ENCODE results near the gene FAM216B. TPM values are rescaled to one million over a fixed set of nuclear protein-coding genes. Genes with fewer than 3 reads are reported as not detected.

FAM216B gene
- total RNA-seq, 4 donors from 2014 or later, result 0.83 TPM; not detected in 3

GRCh38 chr13:42796747-42797356 is 15.5 kb downstream of the FAM216B start:
- H3K36me3 ChIP-seq, result no peaks in the 10 kb centered on the region
- H3K27me3 ChIP-seq, result no peaks in the 10 kb centered on the region
- no peaks in the 10 kb centered on the region for H3K4me1 ChIP-seq
- H3K4me3 ChIP-seq, result no peak overlapping the region
- no peak overlapping the region for H3K27ac ChIP-seq
- DNase-seq, result no peak
- no peaks in the 10 kb centered on the region for H3K9me3 ChIP-seq
- TF ChIP-seq POLR2A (IDR thresholded peaks at IDR 0.05) (no peak), CTCF (IDR thresholded peaks at IDR 0.05) (no peak)

GRCh38 chr13:42798118-42798517 is 16.7 kb downstream of the FAM216B start:
- Histone ChIP-seq H3K9me3 (no peaks in the 10 kb centered on the region), H3K27me3 (no peaks in the 10 kb centered on the region), H3K36me3 (no peaks in the 10 kb centered on the region), H3K27ac (no peak overlapping the region), H3K4me1 (no peaks in the 10 kb centered on the region), H3K4me3 (no peak overlapping the region)
- DNase-seq, result no peak
- TF ChIP-seq CTCF (IDR thresholded peaks at IDR 0.05) (no peak), POLR2A (IDR thresholded peaks at IDR 0.05) (no peak)

GRCh38 chr13:42800109-42800643 is 18.8 kb downstream of the FAM216B start:
- no peak for DNase-seq
- Histone ChIP-seq H3K9me3 (no peaks in the 10 kb centered on the region), H3K4me1 (no peaks in the 10 kb centered on the region), H3K27ac (no peak overlapping the region), H3K27me3 (no peaks in the 10 kb centered on the region), H3K36me3 (no peaks in the 10 kb centered on the region), H3K4me3 (no peak overlapping the region)
- TF ChIP-seq POLR2A (IDR thresholded peaks at IDR 0.05) (no peak), CTCF (IDR thresholded peaks at IDR 0.05) (no peak)

GRCh38 chr13:42803563-42804204 is 22.3 kb downstream of the FAM216B start:
- DNase-seq, result no peak
- no peaks in the 10 kb centered on the region for H3K36me3 ChIP-seq
- no peaks in the 10 kb centered on the region for H3K4me1 ChIP-seq
- TF ChIP-seq POLR2A (IDR thresholded peaks at IDR 0.05) (no peak), CTCF (IDR thresholded peaks at IDR 0.05) (no peak)
- H3K9me3 ChIP-seq, result no peaks in the 10 kb centered on the region
- no peak overlapping the region for H3K27ac ChIP-seq
- H3K27me3 ChIP-seq, result no peaks in the 10 kb centered on the region
- H3K4me3 ChIP-seq, result no peak overlapping the region

- no peaks in the 10 kb centered on the region for H3K27me3 ChIP-seq
- H3K4me1 ChIP-seq, result no peaks in the 10 kb centered on the region
- H3K4me3 ChIP-seq, result no peak overlapping the region
- DNase-seq, result no peak
- no peaks in the 10 kb centered on the region for H3K36me3 ChIP-seq
- H3K9me3 ChIP-seq, result no peaks in the 10 kb centered on the region
- no peak overlapping the region for H3K27ac ChIP-seq
- TF ChIP-seq POLR2A (IDR thresholded peaks at IDR 0.05), result no peak
- TF ChIP-seq CTCF (IDR thresholded peaks at IDR 0.05), result no peak
Observed at GRCh38 chr13:42804244-42804874, 23.0 kb downstream of the FAM216B start.

Measured in Peyer's patch (tissue), 4 donors.